HepG2 (cell line): ENCODE data around the gene NOTUM. TPM values are rescaled to one million over a fixed set of nuclear protein-coding genes. Genes with fewer than 3 reads are reported as not detected.

ENCODE experiments used
- CTCF ChIP-seq: sonication (generic); formaldehyde crosslinking; IDR thresholded peaks from 2 replicates; pipeline ENCODE4 v1.5.0; 2020; ENCODE audit warnings: mild to moderate bottlenecking, missing genetic modification reagents, moderate library complexity
- HNF4G ChIP-seq, 2 experiments: sonication (generic) in 1 of 2; formaldehyde crosslinking in 1 of 2; IDR thresholded peaks; 2 replicates each; pipeline versions ENCODE4 v1.4.0 to v1.6.1; 2011 to 2020; ENCODE audit warnings: borderline replicate concordance in 2 of 2, low read depth in 2 of 2, mild to moderate bottlenecking in 2 of 2, low read length in 1 of 2, missing genetic modification reagents in 1 of 2, moderate library complexity in 1 of 2
- MBD4 ChIP-seq: IDR thresholded peaks from 2 replicates; pipeline ENCODE4 v1.6.1; 2012; ENCODE audit warnings: low read length, inconsistent platforms, borderline replicate concordance
- NR3C1 ChIP-seq: sonication (generic); formaldehyde crosslinking; IDR thresholded peaks from 2 replicates; pipeline ENCODE4 v1.4.0; 2020; ENCODE audit warnings: missing genetic modification reagents
- RBM22 ChIP-seq: fragments of 200-400 bp; formaldehyde crosslinking; optimal IDR thresholded peaks from 2 replicates; pipeline ENCODE3; 2017; ENCODE audit warnings: mild to moderate bottlenecking, low read length, moderate library complexity
- SRSF4 ChIP-seq: fragments of 200-400 bp; formaldehyde crosslinking; IDR thresholded peaks from one replicate; pipeline ENCODE4 v1.6.1; 2018; ENCODE audit warnings: mild to moderate bottlenecking, low read depth, low read length, moderate library complexity; ENCODE audit not compliant: poor library complexity, severe bottlenecking
- TEF ChIP-seq: sonication (generic); formaldehyde crosslinking; IDR thresholded peaks from 2 replicates; pipeline ENCODE4 v1.5.0; 2020; ENCODE audit warnings: missing genetic modification reagents
- ZNF124 ChIP-seq: sonication (generic); formaldehyde crosslinking; IDR thresholded peaks from 2 replicates; pipeline ENCODE4 v1.4.0; 2020; ENCODE audit warnings: missing genetic modification reagents
- polyA plus RNA-seq, 8 experiments: library from polyadenylated mRNA; depleted of rRNA in 3 of 8; stranded (reverse) in 7 of 8; unstranded in 1 of 8; fragments of >200 nt; fragmentation: Illumina TruSeq in 4 of 8; extraction: Trizol in 4 of 8; gene quantifications; 2 replicates each; pipeline versions ENCODE4 v1.2.1 to v1.2.3, GENCODE V29; 2011 to 2016; ENCODE audit warnings: low read depth in 4 of 8, missing spikeins in 1 of 8, mixed read lengths in 1 of 8; ENCODE audit not compliant: insufficient read depth in 1 of 8
- total RNA-seq, 5 experiments: library from RNA; depleted of rRNA; stranded (reverse); fragments of >200 nt; fragmentation: Illumina TruSeq; extraction: Trizol; gene quantifications; 2 replicates each; pipeline ENCODE4 v1.2.3, GENCODE V29; 2016; ENCODE audit warnings: low read depth in 1 of 5
- TF ChIP-seq, protein P1 (sequence below): sonication (generic); formaldehyde crosslinking; IDR thresholded peaks from 2 replicates; pipeline ENCODE4 v1.9.0; 2021; ENCODE audit warnings: mild to moderate bottlenecking, missing genetic modification reagents
- TF ChIP-seq, protein P2 (sequence below): sonication (generic); formaldehyde crosslinking; IDR thresholded peaks from 2 replicates; pipeline ENCODE4 v1.4.0; 2020; ENCODE audit warnings: missing genetic modification reagents, borderline replicate concordance
- TF ChIP-seq, protein P3 (sequence below): sonication (generic); formaldehyde crosslinking; IDR thresholded peaks from 2 replicates; pipeline ENCODE4 v1.9.0; 2022; ENCODE audit warnings: missing genetic modification reagents, mild to moderate bottlenecking, borderline replicate concordance
- TF ChIP-seq, protein P4 (sequence below): sonication (generic); formaldehyde crosslinking; IDR thresholded peaks from 2 replicates; pipeline ENCODE4 v1.8.1; 2023; ENCODE audit warnings: mild to moderate bottlenecking, missing genetic modification reagents, borderline replicate concordance

Gene NOTUM
- total and polyA plus RNA-seq, 2 of the 13 experiments (the other 11 are each of a cell fraction or from before 2014, with no cell fraction given) = 150 to 160 TPM

- TF ChIP-seq, protein P1, sequence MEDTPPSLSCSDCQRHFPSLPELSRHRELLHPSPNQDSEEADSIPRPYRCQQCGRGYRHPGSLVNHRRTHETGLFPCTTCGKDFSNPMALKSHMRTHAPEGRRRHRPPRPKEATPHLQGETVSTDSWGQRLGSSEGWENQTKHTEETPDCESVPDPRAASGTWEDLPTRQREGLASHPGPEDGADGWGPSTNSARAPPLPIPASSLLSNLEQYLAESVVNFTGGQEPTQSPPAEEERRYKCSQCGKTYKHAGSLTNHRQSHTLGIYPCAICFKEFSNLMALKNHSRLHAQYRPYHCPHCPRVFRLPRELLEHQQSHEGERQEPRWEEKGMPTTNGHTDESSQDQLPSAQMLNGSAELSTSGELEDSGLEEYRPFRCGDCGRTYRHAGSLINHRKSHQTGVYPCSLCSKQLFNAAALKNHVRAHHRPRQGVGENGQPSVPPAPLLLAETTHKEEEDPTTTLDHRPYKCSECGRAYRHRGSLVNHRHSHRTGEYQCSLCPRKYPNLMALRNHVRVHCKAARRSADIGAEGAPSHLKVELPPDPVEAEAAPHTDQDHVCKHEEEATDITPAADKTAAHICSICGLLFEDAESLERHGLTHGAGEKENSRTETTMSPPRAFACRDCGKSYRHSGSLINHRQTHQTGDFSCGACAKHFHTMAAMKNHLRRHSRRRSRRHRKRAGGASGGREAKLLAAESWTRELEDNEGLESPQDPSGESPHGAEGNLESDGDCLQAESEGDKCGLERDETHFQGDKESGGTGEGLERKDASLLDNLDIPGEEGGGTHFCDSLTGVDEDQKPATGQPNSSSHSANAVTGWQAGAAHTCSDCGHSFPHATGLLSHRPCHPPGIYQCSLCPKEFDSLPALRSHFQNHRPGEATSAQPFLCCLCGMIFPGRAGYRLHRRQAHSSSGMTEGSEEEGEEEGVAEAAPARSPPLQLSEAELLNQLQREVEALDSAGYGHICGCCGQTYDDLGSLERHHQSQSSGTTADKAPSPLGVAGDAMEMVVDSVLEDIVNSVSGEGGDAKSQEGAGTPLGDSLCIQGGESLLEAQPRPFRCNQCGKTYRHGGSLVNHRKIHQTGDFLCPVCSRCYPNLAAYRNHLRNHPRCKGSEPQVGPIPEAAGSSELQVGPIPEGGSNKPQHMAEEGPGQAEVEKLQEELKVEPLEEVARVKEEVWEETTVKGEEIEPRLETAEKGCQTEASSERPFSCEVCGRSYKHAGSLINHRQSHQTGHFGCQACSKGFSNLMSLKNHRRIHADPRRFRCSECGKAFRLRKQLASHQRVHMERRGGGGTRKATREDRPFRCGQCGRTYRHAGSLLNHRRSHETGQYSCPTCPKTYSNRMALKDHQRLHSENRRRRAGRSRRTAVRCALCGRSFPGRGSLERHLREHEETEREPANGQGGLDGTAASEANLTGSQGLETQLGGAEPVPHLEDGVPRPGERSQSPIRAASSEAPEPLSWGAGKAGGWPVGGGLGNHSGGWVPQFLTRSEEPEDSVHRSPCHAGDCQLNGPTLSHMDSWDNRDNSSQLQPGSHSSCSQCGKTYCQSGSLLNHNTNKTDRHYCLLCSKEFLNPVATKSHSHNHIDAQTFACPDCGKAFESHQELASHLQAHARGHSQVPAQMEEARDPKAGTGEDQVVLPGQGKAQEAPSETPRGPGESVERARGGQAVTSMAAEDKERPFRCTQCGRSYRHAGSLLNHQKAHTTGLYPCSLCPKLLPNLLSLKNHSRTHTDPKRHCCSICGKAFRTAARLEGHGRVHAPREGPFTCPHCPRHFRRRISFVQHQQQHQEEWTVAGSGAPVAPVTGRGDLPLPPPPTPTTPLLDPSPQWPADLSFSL (CRISPR knock-in tag) = no peak
- TF ChIP-seq, protein P2, sequence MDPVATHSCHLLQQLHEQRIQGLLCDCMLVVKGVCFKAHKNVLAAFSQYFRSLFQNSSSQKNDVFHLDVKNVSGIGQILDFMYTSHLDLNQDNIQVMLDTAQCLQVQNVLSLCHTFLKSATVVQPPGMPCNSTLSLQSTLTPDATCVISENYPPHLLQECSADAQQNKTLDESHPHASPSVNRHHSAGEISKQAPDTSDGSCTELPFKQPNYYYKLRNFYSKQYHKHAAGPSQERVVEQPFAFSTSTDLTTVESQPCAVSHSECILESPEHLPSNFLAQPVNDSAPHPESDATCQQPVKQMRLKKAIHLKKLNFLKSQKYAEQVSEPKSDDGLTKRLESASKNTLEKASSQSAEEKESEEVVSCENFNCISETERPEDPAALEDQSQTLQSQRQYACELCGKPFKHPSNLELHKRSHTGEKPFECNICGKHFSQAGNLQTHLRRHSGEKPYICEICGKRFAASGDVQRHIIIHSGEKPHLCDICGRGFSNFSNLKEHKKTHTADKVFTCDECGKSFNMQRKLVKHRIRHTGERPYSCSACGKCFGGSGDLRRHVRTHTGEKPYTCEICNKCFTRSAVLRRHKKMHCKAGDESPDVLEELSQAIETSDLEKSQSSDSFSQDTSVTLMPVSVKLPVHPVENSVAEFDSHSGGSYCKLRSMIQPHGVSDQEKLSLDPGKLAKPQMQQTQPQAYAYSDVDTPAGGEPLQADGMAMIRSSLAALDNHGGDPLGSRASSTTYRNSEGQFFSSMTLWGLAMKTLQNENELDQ (CRISPR knock-in tag) = no peak
- TF ChIP-seq CTCF (CRISPR knock-in tag) (no peak), SRSF4 (no peak), NR3C1 (CRISPR knock-in tag) (no peak), RBM22 (peak; percentile 54), TEF (no peak), MBD4 (no peak), ZNF124 (CRISPR knock-in tag) (no peak), HNF4G (IDR thresholded peaks at IDR 0.05; ENCODE audit: borderline replicate concordance, low read depth, low read length) (peak; percentile 26; the same call in 1 of the 2 replicates), HNF4G (CRISPR knock-in tag; IDR thresholded peaks at IDR 0.05; ENCODE audit: borderline replicate concordance, low read depth) (no peak)
- TF ChIP-seq, protein P3, sequence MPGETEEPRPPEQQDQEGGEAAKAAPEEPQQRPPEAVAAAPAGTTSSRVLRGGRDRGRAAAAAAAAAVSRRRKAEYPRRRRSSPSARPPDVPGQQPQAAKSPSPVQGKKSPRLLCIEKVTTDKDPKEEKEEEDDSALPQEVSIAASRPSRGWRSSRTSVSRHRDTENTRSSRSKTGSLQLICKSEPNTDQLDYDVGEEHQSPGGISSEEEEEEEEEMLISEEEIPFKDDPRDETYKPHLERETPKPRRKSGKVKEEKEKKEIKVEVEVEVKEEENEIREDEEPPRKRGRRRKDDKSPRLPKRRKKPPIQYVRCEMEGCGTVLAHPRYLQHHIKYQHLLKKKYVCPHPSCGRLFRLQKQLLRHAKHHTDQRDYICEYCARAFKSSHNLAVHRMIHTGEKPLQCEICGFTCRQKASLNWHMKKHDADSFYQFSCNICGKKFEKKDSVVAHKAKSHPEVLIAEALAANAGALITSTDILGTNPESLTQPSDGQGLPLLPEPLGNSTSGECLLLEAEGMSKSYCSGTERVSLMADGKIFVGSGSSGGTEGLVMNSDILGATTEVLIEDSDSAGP (CRISPR knock-in tag) = no peak
- TF ChIP-seq, protein P4, sequence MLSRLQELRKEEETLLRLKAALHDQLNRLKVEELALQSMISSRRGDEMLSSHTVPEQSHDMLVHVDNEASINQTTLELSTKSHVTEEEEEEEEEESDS (CRISPR knock-in tag) = no peak
Observed at GRCh38 chr17:81920612-81921536, 40.1 kb downstream of the NOTUM start (continued).
